ENCODE measurements around the gene CTDP1. TPM values are rescaled to one million over a fixed set of nuclear protein-coding genes. Genes with fewer than 3 reads are reported as not detected.

Gene CTDP1
- total RNA-seq, 1 donor from 2014 or later: 14.1 TPM

DNA sequence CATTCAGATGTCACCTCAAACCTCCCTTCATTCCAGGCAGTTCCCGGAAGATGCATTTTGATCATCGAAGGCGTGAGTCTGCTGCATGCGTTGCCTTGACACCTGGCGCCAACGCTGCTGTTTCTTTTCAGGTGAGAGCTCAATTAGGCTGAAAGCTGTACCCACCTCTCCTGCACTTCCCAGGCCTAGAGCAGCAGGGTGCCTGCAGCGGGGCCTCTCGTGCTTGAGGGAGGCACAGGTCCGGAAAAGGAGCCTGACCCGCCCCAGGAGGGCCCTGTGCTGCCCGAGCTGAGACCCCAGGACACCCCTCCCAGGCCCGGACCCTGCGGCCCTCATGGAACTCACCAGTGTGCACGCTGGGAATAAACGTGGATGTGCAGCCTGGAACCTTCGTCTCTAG lies 86.7 kb downstream of the CTDP1 start:
- DNase-seq: no peak

DNA sequence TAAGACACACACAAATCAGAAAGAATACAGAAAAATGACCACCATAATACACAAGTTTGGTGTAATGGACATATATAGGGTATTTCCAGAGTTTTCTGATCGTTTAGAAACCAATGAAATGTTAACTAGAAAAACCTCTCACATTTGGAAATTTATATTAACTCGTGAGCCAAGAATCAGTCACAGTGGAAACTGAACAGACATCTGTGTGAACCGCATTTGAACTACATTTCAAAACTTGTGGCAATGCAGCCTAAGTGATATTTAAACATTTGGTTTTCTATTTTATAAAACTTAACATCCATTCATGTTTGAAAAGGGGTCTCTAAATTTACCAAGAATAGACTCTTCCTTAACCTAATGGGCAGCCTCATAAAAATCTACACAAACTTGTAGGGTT lies 89.1 kb downstream of the CTDP1 start:
- no peak for DNase-seq

DNA sequence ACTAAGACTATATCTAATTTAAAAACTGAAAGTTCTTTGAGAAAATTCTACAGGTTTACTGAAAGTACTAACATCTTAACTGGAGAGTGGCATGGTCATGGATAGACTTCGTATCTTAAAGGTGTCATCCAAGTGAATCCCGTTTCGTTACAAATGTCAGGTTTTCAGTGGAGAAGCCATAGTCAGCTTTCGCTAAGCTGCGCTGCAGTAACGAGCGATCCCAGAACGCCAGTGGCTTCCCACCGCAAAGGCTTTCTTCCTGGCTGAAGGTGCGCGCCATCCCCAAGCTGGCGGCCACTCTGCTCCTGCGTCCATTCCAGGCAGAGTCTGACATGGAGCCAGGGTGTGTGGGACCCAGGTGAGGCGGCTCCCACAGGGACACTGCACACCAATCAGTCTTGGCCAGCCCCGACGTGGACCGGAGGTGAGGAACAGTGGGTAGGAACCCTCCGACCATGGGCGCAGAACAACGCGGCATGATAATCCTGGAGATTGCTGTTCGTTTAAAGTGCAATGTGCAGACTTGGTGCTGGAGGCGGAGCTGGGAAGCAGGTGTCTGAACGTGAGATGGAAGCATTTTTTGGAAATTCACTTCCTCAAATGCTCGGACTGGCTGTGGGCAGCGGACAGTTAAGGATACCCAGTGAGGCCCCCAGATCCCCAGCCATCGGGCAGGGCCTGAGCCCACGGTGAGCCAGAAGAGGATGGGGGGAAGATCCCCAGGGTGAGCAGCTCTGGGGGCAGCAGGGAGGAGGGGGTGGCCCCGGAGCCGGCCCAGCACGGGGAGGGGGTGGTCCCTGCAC lies 90.3 kb downstream of the CTDP1 start:
- DNase-seq: no peak

GRCh38 chr18:79770501-79770815 lies 90.9 kb downstream of the CTDP1 start:
- no peak for DNase-seq

DNA sequence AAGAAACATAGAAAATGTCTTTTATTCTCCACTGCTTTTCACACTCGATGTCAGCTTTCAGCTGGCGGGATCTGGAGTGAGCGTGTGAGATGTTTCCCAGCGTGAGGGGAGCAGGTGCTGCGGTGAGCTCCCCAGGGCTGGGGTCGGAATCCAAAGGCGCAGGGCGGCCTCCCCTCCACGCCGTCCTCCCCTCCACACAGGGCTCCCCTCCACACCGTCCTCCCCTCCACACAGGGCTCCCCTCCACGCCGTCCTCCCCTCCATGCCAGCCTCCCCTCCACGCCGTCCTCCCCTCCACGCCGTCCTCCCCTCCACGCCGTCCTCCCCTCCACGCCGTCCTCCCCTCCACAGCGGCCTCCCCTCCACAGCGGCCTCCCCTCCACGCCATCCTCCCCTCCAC lies 91.2 kb downstream of the CTDP1 start:
- no peak for DNase-seq

- no peak for DNase-seq
These were observed 92.0 kb downstream of the CTDP1 start for GRCh38 chr18:79771446-79772107.

- no peak for DNase-seq
These were observed 92.7 kb downstream of the CTDP1 start for GRCh38 chr18:79772108-79772864.

DNA sequence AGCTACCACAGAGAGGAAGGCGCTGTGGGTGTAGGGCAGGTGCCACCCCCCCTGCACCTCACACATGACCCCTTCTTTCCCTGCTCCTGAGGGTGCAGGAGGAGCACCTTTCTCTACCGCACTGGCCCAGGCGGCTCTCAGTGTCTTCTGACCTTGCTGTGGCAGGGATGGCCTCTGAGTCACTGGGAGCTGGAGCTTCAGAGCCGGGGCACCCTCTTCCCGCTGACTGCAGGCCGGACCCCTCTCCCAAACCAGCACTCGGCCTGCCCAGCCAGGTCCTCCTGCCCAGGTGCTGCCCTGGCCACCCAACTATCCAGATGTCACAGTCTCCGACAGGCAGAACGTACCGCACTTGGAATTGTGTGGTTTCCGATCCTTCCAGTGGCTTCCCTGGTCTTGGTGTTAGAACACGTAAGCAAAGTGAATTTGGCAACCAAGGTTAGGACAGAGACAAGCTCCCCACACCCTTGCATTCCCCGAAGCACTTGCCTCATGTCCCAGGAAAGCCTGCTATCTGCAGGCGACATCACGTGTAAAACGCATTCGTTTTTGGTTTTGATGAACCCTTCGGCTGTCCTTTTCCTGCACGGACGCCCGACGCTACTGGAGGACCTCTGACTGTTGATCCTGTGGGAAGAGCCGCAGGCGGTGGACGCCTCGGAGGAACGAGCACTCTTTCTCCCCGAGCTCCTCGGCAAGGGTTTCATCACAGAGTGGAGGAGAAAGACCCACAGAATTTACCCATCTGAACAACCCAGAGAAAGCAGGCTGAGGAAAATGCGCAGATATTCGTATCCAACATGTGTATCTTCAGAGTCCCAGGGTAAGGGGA lies 93.5 kb downstream of the CTDP1 start:
- DNase-seq: no peak

DNA sequence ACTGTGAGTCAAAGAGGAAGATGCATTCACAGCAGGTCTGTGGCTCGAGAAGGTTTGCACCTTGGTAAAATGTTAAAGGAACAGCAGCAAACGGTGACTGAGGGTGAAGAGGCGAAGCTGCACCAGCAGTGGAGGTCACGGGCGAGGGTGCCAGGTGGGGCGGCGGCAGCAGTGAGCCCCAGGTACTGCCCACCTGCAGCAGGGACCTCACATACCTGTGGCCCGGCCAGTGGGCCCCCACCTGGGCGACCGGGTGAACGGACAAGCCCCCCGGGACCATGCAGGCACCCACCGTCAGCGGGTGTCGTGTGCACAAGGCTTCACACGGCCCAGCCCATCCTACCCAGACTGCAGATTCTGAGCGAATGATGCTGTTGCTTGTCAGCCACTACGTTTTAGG lies 94.5 kb downstream of the CTDP1 start:
- DNase-seq: no peak

DNA sequence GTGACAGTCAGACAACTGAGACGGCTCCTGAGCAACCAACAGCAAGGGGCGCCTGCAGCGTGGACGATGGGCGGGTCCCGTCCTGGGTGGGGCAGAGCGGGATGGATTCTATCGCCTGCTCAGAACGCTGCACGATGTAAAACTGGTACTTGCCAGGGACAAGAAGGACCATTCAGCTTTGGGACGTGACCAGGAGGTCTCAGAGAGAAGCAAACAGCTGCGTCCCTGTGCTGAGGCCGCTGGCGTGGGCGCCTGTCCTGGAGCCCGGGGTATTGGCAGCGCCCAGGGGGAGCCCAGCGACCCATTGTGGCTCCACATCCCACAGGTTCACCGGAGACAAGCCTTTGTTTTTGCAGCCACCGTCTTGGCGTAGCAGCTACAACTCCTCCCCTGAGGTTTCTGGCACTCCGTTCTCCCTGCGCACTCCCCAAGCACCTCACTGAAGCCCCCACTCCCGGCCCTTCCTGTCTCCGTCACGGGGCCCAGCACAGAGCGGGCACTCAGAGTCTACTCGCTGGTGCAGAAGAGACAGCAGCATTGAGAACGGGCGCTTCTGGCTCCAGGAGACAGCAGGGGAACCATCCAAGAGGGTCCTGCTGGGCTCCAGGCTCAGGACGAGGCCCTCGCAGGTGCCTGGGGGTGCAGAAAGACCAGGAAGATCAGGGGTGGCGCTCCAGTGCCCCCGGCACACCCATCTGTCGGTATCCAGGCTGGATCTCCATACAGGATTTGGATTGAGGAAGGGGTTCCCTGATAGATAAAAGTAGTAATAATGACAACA lies 96.0 kb downstream of the CTDP1 start:
- DNase-seq: no peak

- DNase-seq: no peak
These were observed 97.1 kb downstream of the CTDP1 start for GRCh38 chr18:79776674-79777073.

- no peak for DNase-seq
These were observed 98.7 kb downstream of the CTDP1 start for GRCh38 chr18:79778291-79778791.

GRCh38 chr18:79779021-79779699 lies 99.6 kb downstream of the CTDP1 start:
- no peak for DNase-seq

- DNase-seq: no peak
These were observed 100.1 kb downstream of the CTDP1 start for GRCh38 chr18:79779700-79780190.

DNA sequence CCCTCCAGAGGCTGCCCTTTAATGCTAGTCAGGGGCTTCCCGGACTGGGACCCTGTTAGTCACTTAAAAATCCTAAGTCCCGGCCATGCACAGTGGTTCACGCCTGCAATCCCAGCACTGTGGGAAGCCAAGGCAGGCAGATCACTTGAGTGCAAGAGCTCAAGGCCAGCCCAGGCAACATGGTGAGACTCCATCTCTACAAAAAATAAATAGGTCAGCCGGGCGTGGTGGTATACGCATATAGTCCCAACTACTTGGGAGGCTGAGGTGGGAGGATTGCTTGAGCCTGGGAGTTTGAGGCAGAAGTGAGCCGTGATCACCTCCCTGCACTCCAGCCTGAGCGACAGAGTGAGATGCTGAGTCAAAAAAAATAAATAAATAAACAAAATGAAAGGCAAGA lies 100.9 kb downstream of the CTDP1 start:
- DNase-seq: no peak

DNA sequence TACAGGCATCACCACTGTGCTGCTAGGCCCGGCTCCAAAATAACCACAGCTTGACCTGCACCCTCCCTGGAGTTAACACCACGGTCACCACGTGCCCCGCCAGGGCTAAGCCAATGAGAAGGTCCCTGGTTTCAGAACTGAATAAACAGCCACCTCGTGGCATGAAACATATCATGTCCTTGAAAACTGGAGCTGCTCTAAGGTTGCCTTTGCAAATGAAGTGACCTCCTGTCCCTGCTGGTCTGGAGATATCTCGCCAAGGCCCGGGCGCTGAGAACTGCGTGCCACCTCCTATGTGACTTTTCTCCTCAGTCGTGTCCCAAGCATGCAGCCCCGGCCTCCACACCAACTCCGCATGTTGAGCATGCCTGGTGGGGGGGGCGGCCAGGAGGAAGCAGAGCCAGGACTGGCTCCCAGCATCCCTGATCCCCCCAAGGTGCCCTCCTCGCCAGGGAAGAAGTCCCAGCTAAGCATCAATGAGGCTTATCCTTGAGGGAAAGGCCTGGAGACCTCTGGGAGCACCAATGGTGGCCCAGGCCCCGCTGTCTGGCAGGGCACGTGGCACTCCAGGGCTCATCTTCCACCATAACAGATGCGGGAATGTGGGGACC lies 101.8 kb downstream of the CTDP1 start:
- DNase-seq: no peak

GRCh38 chr18:79782566-79783308 lies 103.1 kb downstream of the CTDP1 start:
- no peak for DNase-seq

GRCh38 chr18:79784071-79784913 lies 104.7 kb downstream of the CTDP1 start:
- no peak for DNase-seq

All from skin of body (tissue), 2 donors.